ENCODE data around the gene TMEM123.

Gene TMEM123

DNA sequence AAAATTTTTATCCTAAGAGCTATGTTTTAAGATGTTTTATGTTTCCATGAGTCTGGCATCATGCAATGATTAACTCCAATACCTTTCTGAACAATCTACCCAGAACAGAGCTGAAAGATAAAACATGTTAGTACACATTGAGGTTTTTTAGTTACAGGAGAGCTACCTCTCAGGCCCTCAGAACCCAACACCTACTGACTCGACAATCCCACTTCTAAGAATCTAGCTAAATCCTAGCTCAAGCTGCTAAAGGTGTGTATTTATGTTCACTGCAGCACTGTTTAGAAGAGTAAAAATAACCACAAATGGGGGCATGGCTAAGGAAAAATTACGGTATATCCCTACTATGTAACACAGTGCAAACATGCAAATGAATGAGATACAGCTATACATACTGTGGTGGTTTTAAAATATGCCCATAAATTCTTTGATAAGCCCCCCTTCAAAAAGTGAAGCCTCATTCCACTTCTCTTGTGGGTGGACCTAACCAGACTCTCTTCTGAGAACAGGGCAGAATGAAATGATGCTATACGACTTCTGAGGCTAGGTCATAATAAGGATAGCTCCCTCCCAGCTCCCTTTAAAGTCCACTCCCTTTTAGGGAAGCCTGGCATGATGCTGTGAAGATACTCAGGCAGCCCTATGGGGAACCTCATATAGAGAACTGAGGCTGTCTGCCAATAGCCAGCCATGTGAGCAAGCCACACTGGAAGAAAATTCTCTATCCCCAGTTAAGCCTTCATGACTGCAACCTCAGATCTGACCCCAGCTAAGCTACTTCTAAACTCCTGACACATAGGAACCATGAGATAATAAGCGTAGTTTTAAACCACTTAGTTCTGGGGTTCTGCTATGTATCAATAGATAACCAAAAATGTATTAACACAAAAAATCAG is 29.5 kb downstream of the TMEM123 start:
- no peaks in the 10 kb centered on the region for H3K27me3 ChIP-seq (ENCODE audit: insufficient read depth, low read length)
- peaks cover 13% of the 10 kb centered on the region for H3K4me1 ChIP-seq (ENCODE audit: insufficient read depth, low read length)
- no peak overlapping the region for H3K4me3 ChIP-seq (ENCODE audit: low read length)

DNA sequence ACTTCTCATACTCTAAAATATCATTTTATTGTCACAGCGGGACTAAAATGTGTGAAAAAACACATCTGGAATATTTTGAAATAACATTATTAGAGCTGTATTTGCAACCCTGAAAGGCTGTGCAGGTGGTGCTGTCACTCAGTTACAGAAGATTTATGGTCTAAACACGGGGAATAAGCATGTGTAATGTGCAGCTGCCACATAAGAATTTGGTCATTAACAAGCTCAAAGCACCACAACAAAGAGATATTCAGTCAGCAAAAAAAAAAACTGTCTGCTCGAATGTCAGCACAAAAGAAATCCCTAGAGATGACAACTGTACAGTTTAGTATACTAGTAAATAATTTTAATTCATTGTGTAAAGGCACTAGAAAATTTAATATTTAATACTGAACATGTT is 31.3 kb downstream of the TMEM123 start:
- Histone ChIP-seq H3K9me3 (ENCODE audit: low read length) (peaks cover 4% of the 10 kb centered on the region), H3K4me3 (ENCODE audit: low read length) (no peak overlapping the region), H2AFZ (ENCODE audit: low read depth, low read length) (no peak overlapping the region), H3K4me1 (ENCODE audit: insufficient read depth, low read length) (peaks cover 13% of the 10 kb centered on the region), H3K27me3 (ENCODE audit: insufficient read depth, low read length) (no peaks in the 10 kb centered on the region), H3K36me3 (ENCODE audit: insufficient read depth, low read length) (no peaks in the 10 kb centered on the region)

More for the DNA sequence above, 29.5 kb downstream of the TMEM123 start:
- Histone ChIP-seq H3K36me3 (ENCODE audit: insufficient read depth, low read length) (no peaks in the 10 kb centered on the region), H3K9me3 (ENCODE audit: low read length) (peaks cover 2% of the 10 kb centered on the region), H2AFZ (ENCODE audit: low read depth, low read length) (no peak overlapping the region)

- Histone ChIP-seq H2AFZ (ENCODE audit: low read depth, low read length) (no peak overlapping the region), H3K4me3 (ENCODE audit: low read length) (no peak overlapping the region), H3K36me3 (ENCODE audit: insufficient read depth, low read length) (no peaks in the 10 kb centered on the region), H3K4me1 (ENCODE audit: insufficient read depth, low read length) (peaks cover 13% of the 10 kb centered on the region), H3K9me3 (ENCODE audit: low read length) (peaks cover 4% of the 10 kb centered on the region), H3K27me3 (ENCODE audit: insufficient read depth, low read length) (no peaks in the 10 kb centered on the region)
Measured at GRCh38 chr11:102420547-102420946, 32.0 kb downstream of the TMEM123 start.

DNA sequence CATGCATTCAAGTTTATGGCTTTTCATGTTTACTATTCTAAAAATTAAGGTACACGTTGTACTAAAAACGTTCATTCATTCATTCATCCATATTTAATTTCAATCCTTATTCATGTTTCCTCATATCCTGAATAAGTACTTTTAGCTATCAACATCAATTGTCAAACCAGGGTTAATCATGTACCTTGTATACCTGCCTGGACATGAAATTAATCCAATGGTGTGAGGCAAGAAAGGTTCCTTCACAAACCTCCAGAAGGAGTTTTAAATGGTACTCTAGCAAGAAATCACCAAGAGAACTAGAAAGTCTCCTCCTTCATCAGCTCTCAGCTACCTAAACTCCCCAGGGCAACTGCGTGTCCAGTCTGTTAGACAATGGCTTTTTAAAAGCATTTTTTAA is 33.4 kb downstream of the TMEM123 start:
- H3K36me3 ChIP-seq (ENCODE audit: insufficient read depth, low read length): no peaks in the 10 kb centered on the region
- H3K27me3 ChIP-seq (ENCODE audit: insufficient read depth, low read length): no peaks in the 10 kb centered on the region
- peaks cover 13% of the 10 kb centered on the region for H3K4me1 ChIP-seq (ENCODE audit: insufficient read depth, low read length)
- no peak overlapping the region for H2AFZ ChIP-seq (ENCODE audit: low read depth, low read length)
- peaks cover 6% of the 10 kb centered on the region for H3K9me3 ChIP-seq (ENCODE audit: low read length)
- no peak overlapping the region for H3K4me3 ChIP-seq (ENCODE audit: low read length)

DNA sequence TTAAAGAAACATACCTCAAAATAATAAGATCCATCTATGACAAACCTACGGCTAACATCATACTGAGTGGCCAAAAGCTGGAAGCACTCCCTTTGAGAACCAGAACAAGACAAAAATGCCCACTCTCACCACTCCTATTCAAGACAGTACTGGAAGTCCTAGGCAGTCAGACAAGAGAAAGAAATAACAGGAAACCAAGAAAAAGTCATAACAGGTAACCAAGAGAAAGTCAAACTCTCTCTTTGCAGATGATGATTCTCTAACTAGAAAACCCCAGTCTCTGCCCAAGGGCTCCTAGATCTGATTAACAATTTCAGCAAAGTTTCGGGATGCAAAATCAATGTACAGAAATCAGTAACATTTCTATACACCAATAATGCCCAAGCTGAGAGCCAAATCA is 35.6 kb downstream of the TMEM123 start:
- H3K27me3 ChIP-seq (ENCODE audit: insufficient read depth, low read length): no peaks in the 10 kb centered on the region
- peaks cover 8% of the 10 kb centered on the region for H3K4me1 ChIP-seq (ENCODE audit: insufficient read depth, low read length)
- no peak overlapping the region for H3K4me3 ChIP-seq (ENCODE audit: low read length)
- H3K9me3 ChIP-seq (ENCODE audit: low read length): peaks cover 6% of the 10 kb centered on the region
- no peak overlapping the region for H2AFZ ChIP-seq (ENCODE audit: low read depth, low read length)
- no peaks in the 10 kb centered on the region for H3K36me3 ChIP-seq (ENCODE audit: insufficient read depth, low read length)

DNA sequence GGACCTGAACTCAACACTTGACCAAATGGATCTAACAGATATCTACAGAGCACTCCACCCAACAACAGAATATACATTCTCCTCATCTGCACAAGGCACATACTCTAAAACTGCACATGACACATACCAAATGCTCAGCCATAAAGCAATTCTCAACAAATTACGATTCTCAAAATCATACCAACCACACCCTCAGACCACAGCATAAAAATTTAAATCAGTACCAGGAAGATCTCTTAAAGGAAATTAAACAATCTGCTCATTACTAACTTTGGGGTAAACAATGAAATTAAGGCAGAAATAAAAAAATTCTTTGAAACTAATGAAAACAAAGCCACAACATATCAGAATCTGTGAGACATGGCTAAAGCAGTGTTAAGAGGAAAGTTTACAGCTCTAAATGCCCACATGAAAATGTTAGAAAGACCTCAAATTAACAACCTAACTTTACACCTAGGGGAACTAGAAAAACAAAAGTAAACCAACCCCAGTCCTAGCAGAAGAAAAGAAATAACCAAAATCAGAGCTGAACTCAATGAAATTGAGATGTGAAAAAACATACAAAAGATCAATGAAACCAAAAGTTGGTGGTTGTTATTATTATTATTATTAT is 37.2 kb downstream of the TMEM123 start:
- H3K4me1 ChIP-seq (ENCODE audit: insufficient read depth, low read length): no peaks in the 10 kb centered on the region
- no peaks in the 10 kb centered on the region for H3K36me3 ChIP-seq (ENCODE audit: insufficient read depth, low read length)
- no peak overlapping the region for H3K4me3 ChIP-seq (ENCODE audit: low read length)
- no peaks in the 10 kb centered on the region for H3K27me3 ChIP-seq (ENCODE audit: insufficient read depth, low read length)
- peaks cover 6% of the 10 kb centered on the region for H3K9me3 ChIP-seq (ENCODE audit: low read length)
- H2AFZ ChIP-seq (ENCODE audit: low read depth, low read length): no peak overlapping the region

DNA sequence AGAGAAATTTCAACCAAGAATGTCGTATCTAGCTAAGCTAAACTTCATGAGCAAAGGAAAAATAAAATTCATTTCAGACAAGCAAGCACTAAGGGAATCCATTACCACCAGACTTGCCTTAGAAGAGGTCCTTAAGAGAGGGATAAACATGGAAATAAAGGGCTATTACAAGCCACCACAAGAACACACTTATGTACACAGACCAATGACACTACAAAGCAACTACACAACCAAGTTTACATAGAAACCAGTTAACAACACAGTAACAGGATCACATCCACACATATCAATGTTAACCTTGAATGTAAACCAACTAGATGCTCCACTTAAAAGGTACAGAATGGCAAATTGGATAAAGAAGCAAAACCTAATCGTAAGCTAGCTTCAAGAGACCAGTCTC is 38.0 kb downstream of the TMEM123 start:
- H3K36me3 ChIP-seq (ENCODE audit: insufficient read depth, low read length): peaks cover 3% of the 10 kb centered on the region
- no peak overlapping the region for H2AFZ ChIP-seq (ENCODE audit: low read depth, low read length)
- H3K4me1 ChIP-seq (ENCODE audit: insufficient read depth, low read length): no peaks in the 10 kb centered on the region
- H3K27me3 ChIP-seq (ENCODE audit: insufficient read depth, low read length): no peaks in the 10 kb centered on the region
- H3K4me3 ChIP-seq (ENCODE audit: low read length): no peak overlapping the region
- peaks cover 6% of the 10 kb centered on the region for H3K9me3 ChIP-seq (ENCODE audit: low read length)

DNA sequence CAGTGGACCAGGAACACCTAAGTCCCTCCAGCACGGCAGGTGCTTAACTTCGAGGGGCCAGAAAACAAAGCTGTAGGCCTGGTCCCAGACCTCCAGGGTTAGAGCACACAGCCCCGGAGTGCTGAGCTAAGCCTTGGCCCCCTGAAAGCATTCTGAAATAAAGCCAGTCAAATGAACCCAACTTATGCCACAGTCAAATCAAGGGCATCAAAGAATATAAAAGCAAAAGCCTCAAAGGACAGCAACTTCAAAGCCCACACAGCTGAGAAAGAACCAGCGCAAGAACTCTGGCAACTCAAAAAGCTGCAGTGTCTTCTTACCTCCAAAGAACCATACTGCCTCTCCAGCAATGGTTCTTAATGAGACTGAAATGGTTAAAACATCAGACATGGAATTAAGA is 39.1 kb downstream of the TMEM123 start:
- Histone ChIP-seq H3K4me1 (ENCODE audit: insufficient read depth, low read length) (no peaks in the 10 kb centered on the region), H3K4me3 (ENCODE audit: low read length) (no peak overlapping the region), H3K9me3 (ENCODE audit: low read length) (peaks cover 3% of the 10 kb centered on the region), H3K36me3 (ENCODE audit: insufficient read depth, low read length) (peaks cover 3% of the 10 kb centered on the region), H3K27me3 (ENCODE audit: insufficient read depth, low read length) (no peaks in the 10 kb centered on the region), H2AFZ (ENCODE audit: low read depth, low read length) (no peak overlapping the region)

DNA sequence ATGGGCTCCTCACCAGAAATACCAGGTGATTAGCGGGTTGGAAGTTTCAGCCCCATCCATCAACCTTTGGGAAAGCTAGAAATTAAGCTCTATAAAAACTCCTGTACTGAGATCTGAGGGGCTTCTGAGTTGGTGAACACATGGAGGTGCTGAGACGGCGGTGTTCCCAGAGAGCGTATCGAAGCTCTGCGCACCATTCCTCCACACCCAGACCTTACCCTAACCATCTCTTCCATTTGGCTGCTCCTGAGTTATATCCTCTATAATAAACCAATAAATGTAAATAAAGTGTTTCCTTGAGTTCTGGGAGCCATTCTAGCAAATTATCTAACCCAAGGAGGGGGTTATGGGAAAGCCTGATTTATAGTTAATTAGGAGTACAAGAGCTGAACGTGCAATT is 41.4 kb downstream of the TMEM123 start:
- Histone ChIP-seq H3K4me3 (ENCODE audit: low read length) (no peak overlapping the region), H3K9me3 (ENCODE audit: low read length) (peaks cover 2% of the 10 kb centered on the region), H3K27me3 (ENCODE audit: insufficient read depth, low read length) (no peaks in the 10 kb centered on the region), H2AFZ (ENCODE audit: low read depth, low read length) (no peak overlapping the region), H3K36me3 (ENCODE audit: insufficient read depth, low read length) (peaks cover 5% of the 10 kb centered on the region), H3K4me1 (ENCODE audit: insufficient read depth, low read length) (no peaks in the 10 kb centered on the region)

GRCh38 chr11:102410382-102410784 is 42.2 kb downstream of the TMEM123 start:
- Histone ChIP-seq H3K9me3 (ENCODE audit: low read length) (peaks cover 2% of the 10 kb centered on the region), H2AFZ (ENCODE audit: low read depth, low read length) (no peak overlapping the region), H3K4me3 (ENCODE audit: low read length) (no peak overlapping the region), H3K4me1 (ENCODE audit: insufficient read depth, low read length) (no peaks in the 10 kb centered on the region), H3K36me3 (ENCODE audit: insufficient read depth, low read length) (peaks cover 5% of the 10 kb centered on the region), H3K27me3 (ENCODE audit: insufficient read depth, low read length) (no peaks in the 10 kb centered on the region)

DNA sequence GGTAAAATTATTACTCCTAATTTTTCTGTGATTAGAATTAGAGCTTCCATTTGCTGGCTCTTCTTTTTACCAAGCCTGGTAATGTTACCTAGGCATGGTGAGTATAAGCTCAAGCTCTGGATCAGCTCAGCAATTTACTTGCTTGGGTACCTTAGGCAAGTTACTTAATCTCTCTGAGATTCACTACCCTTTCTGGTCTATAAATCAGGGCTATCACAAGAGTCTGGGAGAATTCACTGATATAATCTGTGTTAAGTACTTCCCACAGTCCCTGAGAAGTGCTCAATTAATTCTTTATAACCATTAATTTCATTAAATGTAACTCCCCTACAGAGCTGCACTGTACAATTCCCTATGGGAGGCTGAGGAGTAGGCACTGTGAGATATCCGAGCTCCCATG is 44.2 kb downstream of the TMEM123 start:
- Histone ChIP-seq H3K4me3 (ENCODE audit: low read length) (no peak overlapping the region), H3K4me1 (ENCODE audit: insufficient read depth, low read length) (no peaks in the 10 kb centered on the region), H3K9me3 (ENCODE audit: low read length) (no peaks in the 10 kb centered on the region), H2AFZ (ENCODE audit: low read depth, low read length) (no peak overlapping the region), H3K36me3 (ENCODE audit: insufficient read depth, low read length) (peaks cover 10% of the 10 kb centered on the region), H3K27me3 (ENCODE audit: insufficient read depth, low read length) (no peaks in the 10 kb centered on the region)

GRCh38 chr11:102407901-102408300 is 44.7 kb downstream of the TMEM123 start:
- H3K36me3 ChIP-seq (ENCODE audit: insufficient read depth, low read length): peaks cover 14% of the 10 kb centered on the region
- no peaks in the 10 kb centered on the region for H3K27me3 ChIP-seq (ENCODE audit: insufficient read depth, low read length)
- no peak overlapping the region for H2AFZ ChIP-seq (ENCODE audit: low read depth, low read length)
- H3K4me3 ChIP-seq (ENCODE audit: low read length): no peak overlapping the region
- H3K9me3 ChIP-seq (ENCODE audit: low read length): no peaks in the 10 kb centered on the region
- H3K4me1 ChIP-seq (ENCODE audit: insufficient read depth, low read length): no peaks in the 10 kb centered on the region

- Histone ChIP-seq H3K9me3 (ENCODE audit: low read length) (no peaks in the 10 kb centered on the region), H2AFZ (ENCODE audit: low read depth, low read length) (no peak overlapping the region), H3K4me3 (ENCODE audit: low read length) (no peak overlapping the region), H3K4me1 (ENCODE audit: insufficient read depth, low read length) (no peaks in the 10 kb centered on the region), H3K36me3 (ENCODE audit: insufficient read depth, low read length) (peaks cover 28% of the 10 kb centered on the region), H3K27me3 (ENCODE audit: insufficient read depth, low read length) (no peaks in the 10 kb centered on the region)
Measured at GRCh38 chr11:102406099-102406498, 46.5 kb downstream of the TMEM123 start.
